ENCODE data around the gene RNF145. TPM values are rescaled to one million over a fixed set of nuclear protein-coding genes. Genes with fewer than 3 reads are reported as not detected.

Gene RNF145
- total RNA-seq, 2 experiments from 2014 or later: 83.7 to 94.4 TPM

GRCh38 chr5:159113405-159113804 is 95.9 kb downstream of the RNF145 start:
- TF ChIP-seq CTCF (IDR thresholded peaks at IDR 0.05): no peak
- Mint-ChIP-seq H3K4me3 (no peak overlapping the region), H3K36me3 (ENCODE audit: low read depth) (no peaks in the 10 kb centered on the region), H3K9me3 (no peaks in the 10 kb centered on the region), H3K27me3 (peaks cover 19% of the 10 kb centered on the region), H3K4me1 (ENCODE audit: low read depth) (peaks cover 3% of the 10 kb centered on the region), H3K27ac (no peak overlapping the region)
- ChIA-PET POLR2A (no interaction called here), CTCF (no interaction called here)
- DNase-seq: no peak
- H3K27me3 ChIP-seq (ENCODE audit: control insufficient read depth in 1 of 2, insufficient read depth in 2 of 2, low read length in 2 of 2): peaks cover 6 to 11% of the 10 kb centered on the region in 2 experiments
- H3K4me1 ChIP-seq (ENCODE audit: insufficient read depth, low read length): no peaks in the 10 kb centered on the region
- H3K36me3 ChIP-seq (ENCODE audit: insufficient read depth, low read length): no peaks in the 10 kb centered on the region
- intact Hi-C loops (cut with DNase I, micrococcal nuclease): no loop called here
- ATAC-seq (ENCODE audit: poor library complexity): no peak
- no peak overlapping the region for H3K27ac ChIP-seq (ENCODE audit: low read depth in 1 of 2, low read length in 2 of 2)
- no peak overlapping the region for H3K4me3 ChIP-seq (ENCODE audit: low read length)
- H3K9me3 ChIP-seq (ENCODE audit: control insufficient read depth in 1 of 2, insufficient read depth in 1 of 2, low read length in 2 of 2): no peaks in the 10 kb centered on the region

- no peaks in the 10 kb centered on the region for H3K36me3 Mint-ChIP-seq (ENCODE audit: low read depth)
- CTCF ChIA-PET: no interaction called here
- ATAC-seq (ENCODE audit: poor library complexity): no peak
- POLR2A ChIA-PET: interaction anchor here (0.8 kb wide), 1 partner anchor 8 kb away, joined by 3 read pairs; no protein-coding TSS in a partner anchor
- H3K4me3 Mint-ChIP-seq: no peak overlapping the region
- H3K27me3 Mint-ChIP-seq: peaks cover 29% of the 10 kb centered on the region
- H3K36me3 ChIP-seq (ENCODE audit: insufficient read depth, low read length): no peaks in the 10 kb centered on the region
- H3K4me1 Mint-ChIP-seq (ENCODE audit: low read depth): no peaks in the 10 kb centered on the region
- no peaks in the 10 kb centered on the region for H3K4me1 ChIP-seq (ENCODE audit: insufficient read depth, low read length)
- H3K9me3 Mint-ChIP-seq: no peaks in the 10 kb centered on the region
- no peak overlapping the region for H3K4me3 ChIP-seq (ENCODE audit: low read length)
- no peaks in the 10 kb centered on the region for H3K9me3 ChIP-seq (ENCODE audit: control insufficient read depth in 1 of 2, insufficient read depth in 1 of 2, low read length in 2 of 2)
- no peak overlapping the region for H3K27ac Mint-ChIP-seq
- peaks cover 9 to 14% of the 10 kb centered on the region in 2 experiments for H3K27me3 ChIP-seq (ENCODE audit: control insufficient read depth in 1 of 2, insufficient read depth in 2 of 2, low read length in 2 of 2)
- intact Hi-C loops (cut with DNase I, micrococcal nuclease): no loop called here
- H3K27ac ChIP-seq (ENCODE audit: low read depth in 1 of 2, low read length in 2 of 2): no peak overlapping the region
- no peak for TF ChIP-seq CTCF (IDR thresholded peaks at IDR 0.05)
- DNase-seq: no peak
Observed at GRCh38 chr5:159112436-159112835, 96.9 kb downstream of the RNF145 start.

Other genes starting within 250 kb of the RNF145 start
- under 1 TPM; 0.20 to 0.52 TPM for gene EBF1, start 109.6 kb downstream of the RNF145 start, total RNA-seq
- gene UBLCP1, start 53.7 kb upstream of the RNF145 start, total RNA-seq: 10 to 100 TPM; 16.5 to 19.0 TPM
- gene IL12B, start 120.9 kb upstream of the RNF145 start, total RNA-seq: not detected